SU-DHL-6 (cell line): ENCODE measurements around the gene LRRC25.

Experiments
- CTCF ChIP-seq: fragments of 200-600 bp; sonication (generic); IDR thresholded peaks from one replicate; pipeline ENCODE4 v1.5.1; 2017; ENCODE audit warnings: antibody characterized with exemption, mild to moderate bottlenecking, low read length, moderate library complexity; ENCODE audit not compliant: insufficient read depth, poor library complexity, severe bottlenecking
- EZH2phosphoT487 ChIP-seq: fragments of 200-600 bp; sonication (generic), shearing (Covaris generic); conservative IDR thresholded peaks from 2 replicates; pipeline ENCODE4 v1.6.1; 2018; ENCODE audit warnings: mild to moderate bottlenecking, antibody characterized with exemption, low read length, moderate library complexity, mixed read lengths

- no peak for TF ChIP-seq CTCF
- no peak for TF ChIP-seq EZH2phosphoT487
Observed at GRCh38 chr19:18433735-18434398, 36.4 kb upstream of the LRRC25 start.
